Measurements from ENCODE around the gene BPGM. TPM values are rescaled to one million over a fixed set of nuclear protein-coding genes. Genes with fewer than 3 reads are reported as not detected.

BPGM gene
- total RNA-seq, 4 donors from 2014 or later: 11.9 to 23.9 (median 15.7) TPM

DNA sequence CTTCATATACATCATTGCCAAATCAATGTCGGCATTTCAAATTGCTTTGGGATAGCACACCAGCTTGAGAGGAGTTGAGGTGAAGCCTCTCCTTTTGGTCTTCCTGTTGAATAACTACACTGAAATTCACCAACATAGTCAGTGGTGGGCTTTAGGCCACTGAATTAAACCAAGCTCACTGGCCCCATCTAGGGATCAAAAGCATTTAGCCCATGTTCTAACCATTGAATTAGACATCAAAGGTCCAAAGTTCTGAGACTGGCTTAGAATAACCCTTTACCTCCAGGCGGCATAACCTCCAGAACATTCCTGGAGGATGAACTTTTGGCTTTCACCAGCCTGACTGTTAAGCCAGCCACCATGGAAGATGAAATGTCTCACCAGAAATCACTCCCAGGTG, 54.6 kb downstream of the BPGM start:
- Histone ChIP-seq H3K4me3 (replicated peaks in 1 of 3) (no peak overlapping the region), H3K27me3 (no peaks in the 10 kb centered on the region), H3K9me3 (no peaks in the 10 kb centered on the region), H3K4me1 (peaks cover 10 to 12% of the 10 kb centered on the region in 2 donors), H3K36me3 (no peaks in the 10 kb centered on the region), H3K27ac (no peak overlapping the region)
- TF ChIP-seq, protein P1, sequence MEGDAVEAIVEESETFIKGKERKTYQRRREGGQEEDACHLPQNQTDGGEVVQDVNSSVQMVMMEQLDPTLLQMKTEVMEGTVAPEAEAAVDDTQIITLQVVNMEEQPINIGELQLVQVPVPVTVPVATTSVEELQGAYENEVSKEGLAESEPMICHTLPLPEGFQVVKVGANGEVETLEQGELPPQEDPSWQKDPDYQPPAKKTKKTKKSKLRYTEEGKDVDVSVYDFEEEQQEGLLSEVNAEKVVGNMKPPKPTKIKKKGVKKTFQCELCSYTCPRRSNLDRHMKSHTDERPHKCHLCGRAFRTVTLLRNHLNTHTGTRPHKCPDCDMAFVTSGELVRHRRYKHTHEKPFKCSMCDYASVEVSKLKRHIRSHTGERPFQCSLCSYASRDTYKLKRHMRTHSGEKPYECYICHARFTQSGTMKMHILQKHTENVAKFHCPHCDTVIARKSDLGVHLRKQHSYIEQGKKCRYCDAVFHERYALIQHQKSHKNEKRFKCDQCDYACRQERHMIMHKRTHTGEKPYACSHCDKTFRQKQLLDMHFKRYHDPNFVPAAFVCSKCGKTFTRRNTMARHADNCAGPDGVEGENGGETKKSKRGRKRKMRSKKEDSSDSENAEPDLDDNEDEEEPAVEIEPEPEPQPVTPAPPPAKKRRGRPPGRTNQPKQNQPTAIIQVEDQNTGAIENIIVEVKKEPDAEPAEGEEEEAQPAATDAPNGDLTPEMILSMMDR (IDR thresholded peaks at IDR 0.05): peak in 2 of 6 experiments; percentile 20 to 21
- TF ChIP-seq POLR2A (IDR thresholded peaks at IDR 0.05): no peak
- 92 to 99% methylated on average over 2 of the region's 2 CpGs for WGBS, 2 donors
- no peak for DNase-seq
- intact Hi-C loops (cut with DNase I): no loop called here

DNA sequence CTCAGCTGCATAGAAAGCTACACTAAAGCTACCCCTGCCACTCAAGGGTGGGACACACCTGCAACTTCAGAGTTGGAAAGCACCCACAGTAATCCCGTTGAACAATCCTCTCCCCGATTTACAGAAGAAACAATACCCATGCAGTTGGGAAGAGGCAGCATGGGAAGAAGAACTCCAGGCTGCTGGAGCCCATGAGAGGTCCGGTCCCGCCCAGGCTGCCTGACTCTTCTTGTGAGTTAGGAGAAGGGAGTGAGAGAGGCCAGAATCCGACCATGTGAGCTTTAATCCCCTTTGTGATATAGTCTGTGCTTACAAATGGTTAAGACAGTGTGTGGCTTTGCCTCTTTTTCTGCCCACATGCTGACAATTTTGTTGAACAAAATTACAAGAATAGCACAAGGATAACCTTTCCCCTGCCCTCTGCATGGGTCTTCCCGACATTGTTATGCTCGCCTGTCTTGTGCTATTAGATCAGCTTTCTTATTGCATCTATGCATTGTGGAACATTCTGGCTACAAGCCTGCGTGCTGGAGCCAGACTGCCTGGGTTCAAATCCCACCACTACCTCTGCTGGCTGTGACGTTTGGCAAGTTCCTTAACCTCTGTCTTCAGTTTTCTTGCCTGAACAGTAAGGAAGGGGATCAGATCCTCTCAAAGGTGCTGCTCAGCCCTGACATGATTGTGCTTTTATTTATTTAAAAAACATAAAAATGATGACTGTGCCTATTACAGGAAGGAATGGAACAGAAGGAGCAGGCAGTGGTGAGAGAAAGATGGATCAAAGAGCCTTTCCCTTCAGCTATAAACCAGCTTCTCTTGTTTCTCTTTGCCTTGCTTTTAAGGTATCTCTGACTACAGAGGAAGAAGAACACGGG, 56.0 kb downstream of the BPGM start:
- 67 to 73% methylated on average over 10 of the region's 10 CpGs for WGBS, 2 donors
- H3K4me3 ChIP-seq (replicated peaks in 1 of 3): no peak overlapping the region
- peaks cover 10 to 12% of the 10 kb centered on the region in 2 donors for H3K4me1 ChIP-seq
- no peaks in the 10 kb centered on the region for H3K27me3 ChIP-seq
- no peaks in the 10 kb centered on the region for H3K36me3 ChIP-seq
- TF ChIP-seq POLR2A (IDR thresholded peaks at IDR 0.05): no peak
- TF ChIP-seq, protein P1 (IDR thresholded peaks at IDR 0.05): no peak
- H3K27ac ChIP-seq: peak overlapping the region; percentile 38 to 65 (median 58)
- intact Hi-C loops (cut with DNase I): no loop called here
- DNase-seq: no peak
- H3K9me3 ChIP-seq: no peaks in the 10 kb centered on the region

DNA sequence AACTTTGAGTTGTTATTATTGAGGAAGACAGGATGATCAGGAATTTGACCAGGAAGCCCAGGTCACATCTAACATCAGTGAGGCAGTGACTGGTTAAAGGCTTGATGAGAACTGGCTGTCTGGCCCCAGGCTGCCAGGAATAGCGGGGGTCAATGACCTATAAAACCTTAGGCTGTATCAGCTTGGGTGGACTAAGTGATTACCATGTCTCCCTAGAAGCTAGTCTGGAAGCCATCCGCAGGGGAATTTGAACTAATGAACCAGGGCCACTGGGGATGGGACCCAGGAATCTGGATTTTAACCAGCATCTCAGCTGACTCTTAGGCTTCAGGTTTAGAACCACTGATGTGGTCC, 56.6 kb downstream of the BPGM start:
- no peaks in the 10 kb centered on the region for H3K9me3 ChIP-seq
- peak overlapping the region; percentile 38 to 65 (median 58) for H3K27ac ChIP-seq
- no peak for DNase-seq
- TF ChIP-seq, protein P1 (IDR thresholded peaks at IDR 0.05): no peak
- no peak for TF ChIP-seq POLR2A (IDR thresholded peaks at IDR 0.05)
- no peaks in the 10 kb centered on the region for H3K27me3 ChIP-seq
- no peak overlapping the region for H3K4me3 ChIP-seq (replicated peaks in 1 of 3)
- 88 to 92% methylated on average over 2 of the region's 2 CpGs for WGBS, 2 donors
- intact Hi-C loops (cut with DNase I): no loop called here
- H3K4me1 ChIP-seq: peaks cover 10 to 12% of the 10 kb centered on the region in 2 donors
- no peaks in the 10 kb centered on the region for H3K36me3 ChIP-seq

DNA sequence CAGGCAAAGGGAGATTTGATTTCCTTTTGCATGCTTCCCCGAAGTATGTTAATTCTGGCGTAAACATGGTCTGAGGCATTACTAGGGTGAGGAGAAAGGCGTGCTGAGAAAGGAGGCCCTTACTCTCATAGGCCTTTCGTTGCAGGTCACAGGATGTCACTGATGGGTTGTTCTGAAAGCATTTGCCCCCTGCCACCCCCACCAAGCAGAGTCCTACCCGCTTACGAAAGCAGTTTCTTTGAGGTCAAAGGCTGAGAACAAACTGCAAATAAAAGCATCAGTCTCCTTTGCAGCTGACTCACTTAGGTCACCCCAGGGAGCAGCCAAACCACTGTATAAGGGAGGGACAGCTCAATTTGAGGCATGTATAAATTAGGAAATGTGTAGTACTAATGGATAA, 57.1 kb downstream of the BPGM start:
- intact Hi-C loops (cut with DNase I): no loop called here
- peaks cover 10 to 12% of the 10 kb centered on the region in 2 donors for H3K4me1 ChIP-seq
- WGBS, 2 donors: 72 to 74% methylated on average over 6 of the region's 6 CpGs
- H3K36me3 ChIP-seq: no peaks in the 10 kb centered on the region
- H3K27ac ChIP-seq: peak overlapping the region; percentile 38 to 65 (median 58)
- TF ChIP-seq, protein P1 (IDR thresholded peaks at IDR 0.05): no peak
- TF ChIP-seq POLR2A (IDR thresholded peaks at IDR 0.05): no peak
- no peaks in the 10 kb centered on the region for H3K9me3 ChIP-seq
- no peak overlapping the region for H3K4me3 ChIP-seq (replicated peaks in 1 of 3)
- no peaks in the 10 kb centered on the region for H3K27me3 ChIP-seq
- no peak for DNase-seq

DNA sequence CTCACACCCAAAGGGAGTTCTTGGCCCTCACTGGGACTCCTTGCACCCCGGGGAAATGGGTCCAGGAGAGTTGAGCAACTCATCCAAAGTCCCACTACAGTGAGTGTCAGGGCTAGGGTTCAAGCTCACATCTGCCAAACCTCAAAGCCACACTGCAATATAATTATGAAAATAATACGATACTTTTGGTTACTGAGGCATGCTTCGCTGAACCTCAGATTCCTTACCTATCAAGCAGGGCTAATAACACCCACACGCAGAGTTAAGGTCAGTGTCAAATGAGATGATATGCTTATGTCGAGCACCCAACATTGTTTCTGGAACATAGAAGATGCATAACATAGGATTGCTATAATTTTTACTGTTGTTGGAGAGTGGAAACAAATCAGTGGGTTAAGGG, 58.2 kb downstream of the BPGM start:
- Histone ChIP-seq H3K4me1 (peaks cover 7% of the 10 kb centered on the region in 2 donors), H3K36me3 (no peaks in the 10 kb centered on the region), H3K27ac (no peak overlapping the region), H3K9me3 (no peaks in the 10 kb centered on the region), H3K27me3 (no peaks in the 10 kb centered on the region), H3K4me3 (replicated peaks in 1 of 3) (no peak overlapping the region)
- DNase-seq: no peak
- WGBS, 2 donors: 91% methylated on average over 5 of the region's 5 CpGs
- TF ChIP-seq, protein P1 (IDR thresholded peaks at IDR 0.05): no peak
- no peak for TF ChIP-seq POLR2A (IDR thresholded peaks at IDR 0.05)
- intact Hi-C loops (cut with DNase I): no loop called here

All from thyroid gland (tissue), 4 donors.